DND-41 (cell line): ENCODE results near the gene TACC3.

ENCODE experiments used
- ATAC-seq: fragments of 200-7000 bp; cut with Tn5 transposase; 3 replicates; pipeline ENCODE4 v1.9.1; 2021; ENCODE audit warnings: low read depth; ENCODE audit not compliant: insufficient read depth
- DNase-seq: peaks from one replicate; pipeline ENCODE4 v3.0.0-alpha.2; 2020
- H2AFZ ChIP-seq: 2 replicates; pipeline ENCODE4 v1.6.0; 2012; ENCODE audit warnings: low read depth, low read length
- H3K27ac ChIP-seq: 2 replicates; pipeline ENCODE4 v1.5.1; 2012; ENCODE audit warnings: low read length, inconsistent platforms
- H3K27me3 ChIP-seq: fragments of 200-600 bp; sonication (generic); 2 replicates; pipeline ENCODE4 v1.6.0; 2012; ENCODE audit warnings: low read length, mild to moderate bottlenecking, inconsistent platforms; ENCODE audit not compliant: insufficient read depth, poor library complexity
- H3K36me3 ChIP-seq: 2 replicates; pipeline ENCODE4 v1.5.1; 2012; ENCODE audit warnings: low read length, inconsistent platforms; ENCODE audit not compliant: insufficient read depth
- H3K4me1 ChIP-seq: 2 replicates; pipeline ENCODE4 v1.5.1; 2012; ENCODE audit warnings: mild to moderate bottlenecking, low read length; ENCODE audit not compliant: insufficient read depth
- H3K4me2 ChIP-seq: 2 replicates; pipeline ENCODE4 v1.6.0; 2012; ENCODE audit warnings: mild to moderate bottlenecking, moderate library complexity, low read length, inconsistent platforms; ENCODE audit not compliant: insufficient read depth
- H3K4me3 ChIP-seq, 2 experiments: fragments of 200-600 bp in 1 of 2; shearing (Covaris generic) in 1 of 2; 2 replicates each; pipeline ENCODE4 v1.5.1; 2012 to 2016; ENCODE audit warnings: inconsistent platforms in 2 of 2, low read length in 2 of 2, mild to moderate bottlenecking in 2 of 2, low read depth in 1 of 2, moderate library complexity in 1 of 2
- H3K79me2 ChIP-seq: 2 replicates; pipeline ENCODE4 v1.6.0; 2012; ENCODE audit warnings: low read length, inconsistent platforms; ENCODE audit not compliant: insufficient read depth
- H3K9ac ChIP-seq: 2 replicates; pipeline ENCODE4 v1.6.0; 2012; ENCODE audit warnings: low read depth, mild to moderate bottlenecking, inconsistent platforms, low read length, moderate library complexity
- H3K9me3 ChIP-seq: 2 replicates; pipeline ENCODE4 v1.5.1; 2012; ENCODE audit warnings: low read length, moderate library complexity, mild to moderate bottlenecking, inconsistent platforms; ENCODE audit not compliant: insufficient read depth, severe bottlenecking
- H4K20me1 ChIP-seq: 2 replicates; pipeline ENCODE4 v1.6.0; 2012; ENCODE audit warnings: low read length; ENCODE audit not compliant: insufficient read depth
- CTCF ChIP-seq: IDR thresholded peaks from 2 replicates; pipeline ENCODE4 v1.5.1; 2012; ENCODE audit warnings: borderline replicate concordance, low read length, moderate library complexity, mild to moderate bottlenecking; ENCODE audit not compliant: poor library complexity, severe bottlenecking; ENCODE audit errors: extremely low read depth
- EZH2 ChIP-seq: IDR thresholded peaks from 3 replicates; pipeline ENCODE4 v1.6.1; 2012; ENCODE audit warnings: borderline replicate concordance, low read depth, mild to moderate bottlenecking, moderate library complexity, low read length, inconsistent platforms; ENCODE audit not compliant: severe bottlenecking

Gene TACC3

GRCh38 chr4:1753697-1754311, 32.5 kb downstream of the TACC3 start:
- Histone ChIP-seq H3K9ac (no peak overlapping the region), H3K79me2 (no peaks in the 10 kb centered on the region), H3K4me2 (no peak overlapping the region), H2AFZ (no peak overlapping the region), H3K4me3 (no peak overlapping the region), H3K36me3 (no peaks in the 10 kb centered on the region), H3K4me1 (no peaks in the 10 kb centered on the region), H4K20me1 (peaks cover 8% of the 10 kb centered on the region), H3K9me3 (no peaks in the 10 kb centered on the region), H3K27me3 (no peaks in the 10 kb centered on the region), H3K27ac (no peak overlapping the region)
- no peak for DNase-seq
- TF ChIP-seq CTCF (no peak), EZH2 (no peak)
- peak; percentile 18 for ATAC-seq

GRCh38 chr4:1754336-1754735, 33.0 kb downstream of the TACC3 start:
- Histone ChIP-seq H3K4me1 (no peaks in the 10 kb centered on the region), H3K27ac (no peak overlapping the region), H3K9me3 (no peaks in the 10 kb centered on the region), H3K4me3 (no peak overlapping the region), H4K20me1 (peaks cover 8% of the 10 kb centered on the region), H3K27me3 (no peaks in the 10 kb centered on the region), H2AFZ (no peak overlapping the region), H3K9ac (no peak overlapping the region), H3K36me3 (no peaks in the 10 kb centered on the region), H3K4me2 (no peak overlapping the region), H3K79me2 (no peaks in the 10 kb centered on the region)
- no peak for DNase-seq
- ATAC-seq: peak; percentile 27; the same call in 2 of the 3 replicates
- no peak for TF ChIP-seq EZH2

- Histone ChIP-seq H4K20me1 (peaks cover 5% of the 10 kb centered on the region), H3K4me1 (no peaks in the 10 kb centered on the region), H2AFZ (no peak overlapping the region), H3K79me2 (no peaks in the 10 kb centered on the region), H3K4me2 (no peak overlapping the region), H3K9me3 (no peaks in the 10 kb centered on the region), H3K9ac (no peak overlapping the region), H3K36me3 (no peaks in the 10 kb centered on the region), H3K27ac (no peak overlapping the region), H3K27me3 (no peaks in the 10 kb centered on the region), H3K4me3 (no peak overlapping the region)
- no peak for TF ChIP-seq CTCF
- TF ChIP-seq EZH2: no peak
- ATAC-seq (no peak), DNase-seq (no peak)
Measured at GRCh38 chr4:1755297-1755696, 34.0 kb downstream of the TACC3 start.

- H3K9me3 ChIP-seq: no peaks in the 10 kb centered on the region
- no peaks in the 10 kb centered on the region for H3K27me3 ChIP-seq
- no peak overlapping the region for H3K4me2 ChIP-seq
- ATAC-seq (no peak), DNase-seq (no peak)
- H3K36me3 ChIP-seq: no peaks in the 10 kb centered on the region
- no peak overlapping the region for H3K9ac ChIP-seq
- no peaks in the 10 kb centered on the region for H3K79me2 ChIP-seq
- H2AFZ ChIP-seq: no peak overlapping the region
- no peak overlapping the region for H3K4me3 ChIP-seq
- H3K27ac ChIP-seq: no peak overlapping the region
- no peaks in the 10 kb centered on the region for H3K4me1 ChIP-seq
- H4K20me1 ChIP-seq: peaks cover 5% of the 10 kb centered on the region
- TF ChIP-seq CTCF (no peak), EZH2 (no peak)
Measured at GRCh38 chr4:1756079-1756478, 34.8 kb downstream of the TACC3 start.
